WTC11 (cell line): ENCODE results near the gene FHOD3.

Experiments used
- ATF3 ChIP-seq: sonication (generic); formaldehyde crosslinking; conservative IDR thresholded peaks from 2 replicates; pipeline ENCODE4 v1.8.1; 2022; ENCODE audit warnings: mild to moderate bottlenecking, missing genetic modification reagents
- CREB1 ChIP-seq: sonication (generic); formaldehyde crosslinking; IDR thresholded peaks from 2 replicates; pipeline ENCODE4 v1.8.0; 2023; ENCODE audit warnings: mild to moderate bottlenecking, missing genetic modification reagents
- ELF4 ChIP-seq: sonication (generic); formaldehyde crosslinking; IDR thresholded peaks from 2 replicates; pipeline ENCODE4 v1.8.1; 2022; ENCODE audit warnings: low read depth, mild to moderate bottlenecking, moderate library complexity, missing genetic modification reagents
- MYBL2 ChIP-seq: sonication (generic); formaldehyde crosslinking; IDR thresholded peaks from 2 replicates; pipeline ENCODE4 v1.8.1; 2023; ENCODE audit warnings: mild to moderate bottlenecking, moderate library complexity, missing genetic modification reagents
- NFE2L1 ChIP-seq: sonication (generic); formaldehyde crosslinking; IDR thresholded peaks from 2 replicates; pipeline ENCODE4 v1.8.1; 2023; ENCODE audit warnings: missing genetic modification reagents
- TF ChIP-seq, protein P1 (sequence below): fragments of 200-600 bp; IDR thresholded peaks from 2 replicates; pipeline ENCODE4 v1.8.0; 2022; ENCODE audit warnings: antibody characterized with exemption
- TF ChIP-seq, protein P2 (sequence below): sonication (generic); formaldehyde crosslinking; IDR thresholded peaks from 2 replicates; pipeline ENCODE4 v1.8.1; 2022; ENCODE audit warnings: low read depth, missing genetic modification reagents, borderline replicate concordance
- TF ChIP-seq, protein P3 (sequence below): sonication (generic); formaldehyde crosslinking; IDR thresholded peaks from 2 replicates; pipeline ENCODE4 v1.8.1; 2023; ENCODE audit warnings: mild to moderate bottlenecking, missing genetic modification reagents, moderate library complexity

DNA sequence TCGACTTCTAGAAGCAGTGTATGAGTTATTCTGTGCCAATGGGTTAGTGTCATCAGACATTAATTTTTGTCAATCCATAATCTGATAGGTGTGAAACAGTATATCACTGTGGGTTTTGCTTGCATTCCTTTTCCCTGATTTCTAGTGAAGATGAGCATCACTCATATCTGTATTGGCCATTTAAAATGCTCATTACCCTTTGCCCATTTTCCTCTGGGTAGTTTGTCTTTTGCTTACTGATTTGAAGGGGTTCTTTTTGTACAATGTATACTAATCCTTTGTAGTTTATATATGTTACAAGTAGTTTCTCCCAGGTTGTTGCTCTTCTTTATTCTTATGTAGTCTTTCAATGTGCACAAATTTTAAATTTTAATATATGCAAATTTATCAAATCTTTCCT is 379.1 kb downstream of the FHOD3 start:
- TF ChIP-seq CREB1 (CRISPR knock-in tag) = no peak
- no peak for TF ChIP-seq NFE2L1 (CRISPR knock-in tag)
- TF ChIP-seq, protein P1, sequence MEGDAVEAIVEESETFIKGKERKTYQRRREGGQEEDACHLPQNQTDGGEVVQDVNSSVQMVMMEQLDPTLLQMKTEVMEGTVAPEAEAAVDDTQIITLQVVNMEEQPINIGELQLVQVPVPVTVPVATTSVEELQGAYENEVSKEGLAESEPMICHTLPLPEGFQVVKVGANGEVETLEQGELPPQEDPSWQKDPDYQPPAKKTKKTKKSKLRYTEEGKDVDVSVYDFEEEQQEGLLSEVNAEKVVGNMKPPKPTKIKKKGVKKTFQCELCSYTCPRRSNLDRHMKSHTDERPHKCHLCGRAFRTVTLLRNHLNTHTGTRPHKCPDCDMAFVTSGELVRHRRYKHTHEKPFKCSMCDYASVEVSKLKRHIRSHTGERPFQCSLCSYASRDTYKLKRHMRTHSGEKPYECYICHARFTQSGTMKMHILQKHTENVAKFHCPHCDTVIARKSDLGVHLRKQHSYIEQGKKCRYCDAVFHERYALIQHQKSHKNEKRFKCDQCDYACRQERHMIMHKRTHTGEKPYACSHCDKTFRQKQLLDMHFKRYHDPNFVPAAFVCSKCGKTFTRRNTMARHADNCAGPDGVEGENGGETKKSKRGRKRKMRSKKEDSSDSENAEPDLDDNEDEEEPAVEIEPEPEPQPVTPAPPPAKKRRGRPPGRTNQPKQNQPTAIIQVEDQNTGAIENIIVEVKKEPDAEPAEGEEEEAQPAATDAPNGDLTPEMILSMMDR = no peak
- TF ChIP-seq MYBL2 (CRISPR knock-in tag) = no peak
- TF ChIP-seq ELF4 (CRISPR knock-in tag) = no peak
- TF ChIP-seq ATF3 = no peak
- TF ChIP-seq, protein P2, sequence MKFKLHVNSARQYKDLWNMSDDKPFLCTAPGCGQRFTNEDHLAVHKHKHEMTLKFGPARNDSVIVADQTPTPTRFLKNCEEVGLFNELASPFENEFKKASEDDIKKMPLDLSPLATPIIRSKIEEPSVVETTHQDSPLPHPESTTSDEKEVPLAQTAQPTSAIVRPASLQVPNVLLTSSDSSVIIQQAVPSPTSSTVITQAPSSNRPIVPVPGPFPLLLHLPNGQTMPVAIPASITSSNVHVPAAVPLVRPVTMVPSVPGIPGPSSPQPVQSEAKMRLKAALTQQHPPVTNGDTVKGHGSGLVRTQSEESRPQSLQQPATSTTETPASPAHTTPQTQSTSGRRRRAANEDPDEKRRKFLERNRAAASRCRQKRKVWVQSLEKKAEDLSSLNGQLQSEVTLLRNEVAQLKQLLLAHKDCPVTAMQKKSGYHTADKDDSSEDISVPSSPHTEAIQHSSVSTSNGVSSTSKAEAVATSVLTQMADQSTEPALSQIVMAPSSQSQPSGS = no peak
- TF ChIP-seq, protein P3, sequence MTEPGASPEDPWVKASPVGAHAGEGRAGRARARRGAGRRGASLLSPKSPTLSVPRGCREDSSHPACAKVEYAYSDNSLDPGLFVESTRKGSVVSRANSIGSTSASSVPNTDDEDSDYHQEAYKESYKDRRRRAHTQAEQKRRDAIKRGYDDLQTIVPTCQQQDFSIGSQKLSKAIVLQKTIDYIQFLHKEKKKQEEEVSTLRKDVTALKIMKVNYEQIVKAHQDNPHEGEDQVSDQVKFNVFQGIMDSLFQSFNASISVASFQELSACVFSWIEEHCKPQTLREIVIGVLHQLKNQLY (CRISPR knock-in tag) = no peak
